ENCODE measurements around the gene ROBO4.

The ROBO4 gene

DNA sequence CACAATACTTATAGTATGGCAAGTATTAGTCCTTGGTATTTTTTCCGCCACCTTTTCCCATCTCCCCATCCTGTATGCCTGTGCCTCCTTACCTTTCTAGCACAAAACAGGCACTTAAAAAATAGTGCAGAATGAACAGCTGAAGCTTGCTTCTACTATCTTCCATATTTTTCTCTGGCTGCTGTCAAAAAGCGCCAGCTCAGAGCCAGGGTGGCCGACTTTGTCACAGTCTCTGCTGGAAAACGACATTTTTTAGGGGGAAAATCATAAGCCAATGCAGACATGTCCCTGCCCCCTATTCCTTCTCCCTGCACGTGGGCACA is 58.9 kb downstream of the ROBO4 start:
- H3K36me3 ChIP-seq (ENCODE audit: low read length): no peaks in the 10 kb centered on the region
- H3K4me2 ChIP-seq (ENCODE audit: low read depth, low read length, poor library complexity, severe bottlenecking): no peak overlapping the region
- no peak overlapping the region for H2AFZ ChIP-seq (ENCODE audit: low read depth, low read length, severe bottlenecking)
- H3K79me2 ChIP-seq (ENCODE audit: insufficient read depth, low read length): no peaks in the 10 kb centered on the region
- no peaks in the 10 kb centered on the region for H3K9me2 ChIP-seq (replicated peaks; ENCODE audit: insufficient read depth, low read length)
- H4K20me1 ChIP-seq (ENCODE audit: low read depth, low read length): no peaks in the 10 kb centered on the region
- H3K9ac ChIP-seq (ENCODE audit: low read length): no peak overlapping the region
- H3F3A ChIP-seq (ENCODE audit: insufficient read depth): no peaks in the 10 kb centered on the region
- H3K9me3 ChIP-seq (ENCODE audit: insufficient read depth, low read length): no peaks in the 10 kb centered on the region
- no peaks in the 10 kb centered on the region for H3K27me3 ChIP-seq (ENCODE audit: low read length)
- H3K27ac ChIP-seq (ENCODE audit: low read depth, low read length): no peak overlapping the region
- no peak for TF ChIP-seq CTCF (IDR thresholded peaks at IDR 0.05; ENCODE audit: insufficient read depth, low read length, poor library complexity, severe bottlenecking)
- TF ChIP-seq EZH2phosphoT487 (conservative IDR thresholded peaks at IDR 0.05; ENCODE audit: low read length): no peak
- no peak overlapping the region for H3K4me3 ChIP-seq (ENCODE audit: insufficient read depth, low read length, poor library complexity, severe bottlenecking)

DNA sequence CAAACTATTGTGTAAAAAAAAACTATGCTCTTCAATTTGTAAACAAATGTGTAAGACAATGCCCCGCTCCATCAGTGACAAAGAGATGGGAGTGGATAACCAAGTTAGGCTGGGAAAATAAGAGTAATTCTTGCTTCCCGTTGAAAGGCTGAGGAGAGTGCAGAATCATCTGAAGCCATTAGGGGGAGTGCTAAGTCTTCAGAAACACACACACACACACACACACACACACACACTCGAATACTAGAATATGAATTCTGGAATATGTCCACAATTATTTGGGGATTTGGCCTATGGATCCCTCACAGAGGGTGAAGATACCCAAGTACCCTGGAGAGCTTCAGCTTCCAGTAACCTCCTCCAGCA is 60.2 kb downstream of the ROBO4 start:
- H3K79me2 ChIP-seq (ENCODE audit: insufficient read depth, low read length): no peaks in the 10 kb centered on the region
- H3K9me2 ChIP-seq (replicated peaks; ENCODE audit: insufficient read depth, low read length): no peaks in the 10 kb centered on the region
- no peaks in the 10 kb centered on the region for H3K36me3 ChIP-seq (ENCODE audit: low read length)
- no peak overlapping the region for H2AFZ ChIP-seq (ENCODE audit: low read depth, low read length, severe bottlenecking)
- TF ChIP-seq EZH2phosphoT487 (conservative IDR thresholded peaks at IDR 0.05; ENCODE audit: low read length) (no peak), CTCF (IDR thresholded peaks at IDR 0.05; ENCODE audit: insufficient read depth, low read length, poor library complexity, severe bottlenecking) (peak; percentile 6)
- H3K9me3 ChIP-seq (ENCODE audit: insufficient read depth, low read length): no peaks in the 10 kb centered on the region
- H3K4me2 ChIP-seq (ENCODE audit: low read depth, low read length, poor library complexity, severe bottlenecking): peak overlapping the region; percentile 56
- H3K27me3 ChIP-seq (ENCODE audit: low read length): no peaks in the 10 kb centered on the region
- H3F3A ChIP-seq (ENCODE audit: insufficient read depth): no peaks in the 10 kb centered on the region
- H4K20me1 ChIP-seq (ENCODE audit: low read depth, low read length): no peaks in the 10 kb centered on the region
- H3K4me3 ChIP-seq (ENCODE audit: insufficient read depth, low read length, poor library complexity, severe bottlenecking): no peak overlapping the region
- H3K9ac ChIP-seq (ENCODE audit: low read length): no peak overlapping the region
- no peak overlapping the region for H3K27ac ChIP-seq (ENCODE audit: low read depth, low read length)

- no peaks in the 10 kb centered on the region for H3F3A ChIP-seq (ENCODE audit: insufficient read depth)
- no peaks in the 10 kb centered on the region for H3K79me2 ChIP-seq (ENCODE audit: insufficient read depth, low read length)
These were observed 61.7 kb downstream of the ROBO4 start for GRCh38 chr11:124835918-124836317.

More at GRCh38 chr11:124835918-124836317, 61.7 kb downstream of the ROBO4 start:
- Histone ChIP-seq H2AFZ (ENCODE audit: low read depth, low read length, severe bottlenecking) (peak overlapping the region; percentile 5), H3K9ac (ENCODE audit: low read length) (no peak overlapping the region), H3K9me3 (ENCODE audit: insufficient read depth, low read length) (no peaks in the 10 kb centered on the region), H3K27ac (ENCODE audit: low read depth, low read length) (no peak overlapping the region), H3K9me2 (replicated peaks; ENCODE audit: insufficient read depth, low read length) (no peaks in the 10 kb centered on the region), H3K36me3 (ENCODE audit: low read length) (no peaks in the 10 kb centered on the region), H3K4me3 (ENCODE audit: insufficient read depth, low read length, poor library complexity, severe bottlenecking) (no peak overlapping the region), H3K27me3 (ENCODE audit: low read length) (no peaks in the 10 kb centered on the region), H4K20me1 (ENCODE audit: low read depth, low read length) (no peaks in the 10 kb centered on the region), H3K4me2 (ENCODE audit: low read depth, low read length, poor library complexity, severe bottlenecking) (no peak overlapping the region)
- TF ChIP-seq CTCF (IDR thresholded peaks at IDR 0.05; ENCODE audit: insufficient read depth, low read length, poor library complexity, severe bottlenecking) (no peak), EZH2phosphoT487 (conservative IDR thresholded peaks at IDR 0.05; ENCODE audit: low read length) (no peak)

Measured in SU-DHL-6 (cell line).